ENCODE data around the gene ZCCHC7.
A peak's percentile ranks its signal among the peaks of the same experiment; 100 is the strongest.

Gene ZCCHC7

GRCh38 chr9:37198831-37199230 lies 78.5 kb downstream of the ZCCHC7 start:
- no peak overlapping the region for H3K4me3 ChIP-seq (ENCODE audit: low read depth in 1 of 2, low read length in 2 of 2)
- no peaks in the 10 kb centered on the region for H3K27me3 ChIP-seq (ENCODE audit: insufficient read depth, low read length, poor library complexity)
- no peaks in the 10 kb centered on the region for H3K9me3 ChIP-seq (ENCODE audit: insufficient read depth, low read length, severe bottlenecking)
- H3K4me1 ChIP-seq (ENCODE audit: insufficient read depth, low read length), result peaks cover 58% of the 10 kb centered on the region
- H3K9ac ChIP-seq (ENCODE audit: low read depth, low read length), result no peak overlapping the region
- DNase-seq (no peak), ATAC-seq (ENCODE audit: insufficient read depth, low read depth) (no peak)
- 0 out of 2 replicates have a peak, but pooled peaks cover 3% of the 10 kb centered on the region for H3K36me3 ChIP-seq (ENCODE audit: insufficient read depth, low read length)
- peak overlapping the region; percentile 60 for H3K27ac ChIP-seq (ENCODE audit: low read length)
- TF ChIP-seq CTCF (IDR thresholded peaks at IDR 0.05; ENCODE audit: borderline replicate concordance, extremely low read depth, low read length, poor library complexity, severe bottlenecking) (no peak), EZH2 (IDR thresholded peaks at IDR 0.05; ENCODE audit: borderline replicate concordance, low read depth, low read length, severe bottlenecking) (no peak)
- H3K79me2 ChIP-seq (ENCODE audit: insufficient read depth, low read length), result peaks cover 25% of the 10 kb centered on the region
- no peaks in the 10 kb centered on the region for H4K20me1 ChIP-seq (ENCODE audit: insufficient read depth, low read length)
- H3K4me2 ChIP-seq (ENCODE audit: insufficient read depth, low read length), result no peak overlapping the region
- no peak overlapping the region for H2AFZ ChIP-seq (ENCODE audit: low read depth, low read length)

GRCh38 chr9:37200433-37201005 lies 80.1 kb downstream of the ZCCHC7 start:
- H3K27me3 ChIP-seq (ENCODE audit: insufficient read depth, low read length, poor library complexity), result no peaks in the 10 kb centered on the region
- ATAC-seq (ENCODE audit: insufficient read depth, low read depth), result peak; percentile 55; the same call in 2 of the 3 replicates
- H2AFZ ChIP-seq (ENCODE audit: low read depth, low read length), result no peak overlapping the region
- no peak for DNase-seq
- H3K36me3 ChIP-seq (ENCODE audit: insufficient read depth, low read length), result 0 out of 2 replicates have a peak, but pooled peaks cover 3% of the 10 kb centered on the region
- no peaks in the 10 kb centered on the region for H4K20me1 ChIP-seq (ENCODE audit: insufficient read depth, low read length)
- no peak overlapping the region for H3K9ac ChIP-seq (ENCODE audit: low read depth, low read length)
- TF ChIP-seq EZH2 (IDR thresholded peaks at IDR 0.05; ENCODE audit: borderline replicate concordance, low read depth, low read length, severe bottlenecking) (no peak), CTCF (IDR thresholded peaks at IDR 0.05; ENCODE audit: borderline replicate concordance, extremely low read depth, low read length, poor library complexity, severe bottlenecking) (no peak)
- H3K27ac ChIP-seq (ENCODE audit: low read length), result peak overlapping the region; percentile 20
- H3K4me2 ChIP-seq (ENCODE audit: insufficient read depth, low read length), result 0 out of 2 replicates have a peak overlapping the region, but pooled peaks have one; percentile 4
- H3K9me3 ChIP-seq (ENCODE audit: insufficient read depth, low read length, severe bottlenecking), result no peaks in the 10 kb centered on the region
- H3K79me2 ChIP-seq (ENCODE audit: insufficient read depth, low read length), result peaks cover 30% of the 10 kb centered on the region
- peaks cover 56% of the 10 kb centered on the region for H3K4me1 ChIP-seq (ENCODE audit: insufficient read depth, low read length)
- no peak overlapping the region for H3K4me3 ChIP-seq (ENCODE audit: low read depth in 1 of 2, low read length in 2 of 2)

GRCh38 chr9:37201581-37201980 lies 81.2 kb downstream of the ZCCHC7 start:
- Histone ChIP-seq H3K9me3 (ENCODE audit: insufficient read depth, low read length, severe bottlenecking) (no peaks in the 10 kb centered on the region), H3K9ac (ENCODE audit: low read depth, low read length) (no peak overlapping the region), H3K4me1 (ENCODE audit: insufficient read depth, low read length) (peaks cover 45% of the 10 kb centered on the region), H3K79me2 (ENCODE audit: insufficient read depth, low read length) (peaks cover 35% of the 10 kb centered on the region), H3K4me3 (ENCODE audit: low read depth in 1 of 2, low read length in 2 of 2) (no peak overlapping the region), H3K27me3 (ENCODE audit: insufficient read depth, low read length, poor library complexity) (no peaks in the 10 kb centered on the region), H3K36me3 (ENCODE audit: insufficient read depth, low read length) (peaks cover 8% of the 10 kb centered on the region; the same call in 1 of the 2 replicates), H2AFZ (ENCODE audit: low read depth, low read length) (no peak overlapping the region), H3K4me2 (ENCODE audit: insufficient read depth, low read length) (no peak overlapping the region), H4K20me1 (ENCODE audit: insufficient read depth, low read length) (no peaks in the 10 kb centered on the region), H3K27ac (ENCODE audit: low read length) (no peak overlapping the region)
- ATAC-seq (ENCODE audit: insufficient read depth, low read depth) (no peak), DNase-seq (no peak)
- TF ChIP-seq EZH2 (IDR thresholded peaks at IDR 0.05; ENCODE audit: borderline replicate concordance, low read depth, low read length, severe bottlenecking) (no peak), CTCF (IDR thresholded peaks at IDR 0.05; ENCODE audit: borderline replicate concordance, extremely low read depth, low read length, poor library complexity, severe bottlenecking) (no peak)

Measured in DND-41 (cell line).